GM23338 (cell line): ENCODE measurements around the gene CCDC201.
"Not testable (repeated sequence)": the region's sequence is repeated elsewhere in the genome, so short reads cannot be mapped to it uniquely, and the experiment has no call there.

Experiments
- CREB1 ChIP-seq: fragments of 250-450 bp; sonication (Bioruptor Pico); IDR thresholded peaks from 2 replicates; pipeline ENCODE4 v1.5.0; 2020; ENCODE audit warnings: low read depth, mild to moderate bottlenecking, moderate library complexity
- CTCF ChIP-seq, 2 experiments: fragments of 200-600 bp in 1 of 2; sonication (generic) in 1 of 2; conservative IDR thresholded peaks; 2 replicates each; pipeline versions ENCODE4 v1.5.1 to v1.6.1; 2016 to 2017; ENCODE audit warnings: antibody characterized with exemption in 2 of 2, low read depth in 2 of 2, mild to moderate bottlenecking in 2 of 2, moderate library complexity in 1 of 2
- ETS1 ChIP-seq: IDR thresholded peaks from 2 replicates; pipeline ENCODE4 v1.6.1; 2016; ENCODE audit warnings: antibody characterized with exemption
- EZH2 ChIP-seq: fragments of 200-600 bp; sonication (generic); IDR thresholded peaks from one replicate; pipeline ENCODE4 v1.8.0; 2017; ENCODE audit warnings: antibody characterized with exemption, mild to moderate bottlenecking, low read depth; ENCODE audit not compliant: unreplicated experiment
- EZH2phosphoT487 ChIP-seq: fragments of 200-600 bp; sonication (generic); IDR thresholded peaks from one replicate; pipeline ENCODE4 v1.8.1; 2018; ENCODE audit warnings: antibody characterized with exemption; ENCODE audit not compliant: unreplicated experiment
- JUNB ChIP-seq: IDR thresholded peaks from one replicate; pipeline ENCODE4 v1.6.1; 2016; ENCODE audit warnings: antibody characterized with exemption; ENCODE audit not compliant: unreplicated experiment
- NANOG ChIP-seq: IDR thresholded peaks from 2 replicates; pipeline ENCODE4 v1.6.1; 2016; ENCODE audit warnings: antibody characterized with exemption, borderline replicate concordance
- POLR2AphosphoS5 ChIP-seq: IDR thresholded peaks from 2 replicates; pipeline ENCODE4 v1.6.1; 2016; ENCODE audit warnings: antibody characterized with exemption, low read depth
- REST ChIP-seq: IDR thresholded peaks from one replicate; pipeline ENCODE4 v1.6.1; 2018; ENCODE audit warnings: antibody characterized with exemption; ENCODE audit not compliant: unreplicated experiment

- TF ChIP-seq POLR2AphosphoS5; JUNB; CTCF (conservative IDR thresholded peaks at IDR 0.05; ENCODE audit: low read depth in 2 of 2); EZH2phosphoT487; REST; EZH2; ETS1; CREB1 (CRISPR knock-in tag); NANOG: not testable (repeated sequence)
Measured at GRCh38 chr7:45852984-45853383, 19.9 kb downstream of the CCDC201 start.
